Vagina (tissue), 2 donors: ENCODE measurements around the gene NOL4L.

Source experiments
- POLR2A ChIP-seq, 2 donors: fragments of 450-650 bp; IDR thresholded peaks; one replicate each; pipeline ENCODE4 v1.6.1; 2017; ENCODE audit warnings: antibody characterized with exemption in 2 of 2, mild to moderate bottlenecking in 2 of 2, moderate library complexity in 2 of 2
- TF ChIP-seq, protein P1 (sequence below), 3 experiments: fragments of 450-650 bp in 2 of 3; fragments of 200-600 bp in 1 of 3; sonication (generic) in 1 of 3; IDR thresholded peaks; one replicate each; pipeline ENCODE4 v1.5.1; 2017 to 2019; ENCODE audit warnings: antibody characterized with exemption in 3 of 3, mild to moderate bottlenecking in 2 of 3, moderate library complexity in 2 of 3

DNA sequence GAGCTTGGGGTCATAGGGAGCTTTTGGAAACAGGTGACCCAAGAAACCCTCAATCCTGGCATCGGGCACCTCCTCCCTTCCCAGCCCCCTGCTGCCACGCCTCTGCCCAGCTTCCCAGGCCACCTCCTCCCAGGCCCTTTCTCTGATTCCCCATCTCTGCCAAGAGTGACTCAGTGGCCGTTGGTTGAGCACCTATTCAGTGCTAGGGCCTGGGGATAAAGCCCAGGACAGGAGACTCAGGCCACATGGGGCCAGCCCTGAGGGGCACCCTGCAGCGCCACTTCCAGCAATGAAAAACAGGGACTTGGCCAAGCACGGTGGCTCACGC lies 116.9 kb downstream of the NOL4L start:
- TF ChIP-seq, protein P1, sequence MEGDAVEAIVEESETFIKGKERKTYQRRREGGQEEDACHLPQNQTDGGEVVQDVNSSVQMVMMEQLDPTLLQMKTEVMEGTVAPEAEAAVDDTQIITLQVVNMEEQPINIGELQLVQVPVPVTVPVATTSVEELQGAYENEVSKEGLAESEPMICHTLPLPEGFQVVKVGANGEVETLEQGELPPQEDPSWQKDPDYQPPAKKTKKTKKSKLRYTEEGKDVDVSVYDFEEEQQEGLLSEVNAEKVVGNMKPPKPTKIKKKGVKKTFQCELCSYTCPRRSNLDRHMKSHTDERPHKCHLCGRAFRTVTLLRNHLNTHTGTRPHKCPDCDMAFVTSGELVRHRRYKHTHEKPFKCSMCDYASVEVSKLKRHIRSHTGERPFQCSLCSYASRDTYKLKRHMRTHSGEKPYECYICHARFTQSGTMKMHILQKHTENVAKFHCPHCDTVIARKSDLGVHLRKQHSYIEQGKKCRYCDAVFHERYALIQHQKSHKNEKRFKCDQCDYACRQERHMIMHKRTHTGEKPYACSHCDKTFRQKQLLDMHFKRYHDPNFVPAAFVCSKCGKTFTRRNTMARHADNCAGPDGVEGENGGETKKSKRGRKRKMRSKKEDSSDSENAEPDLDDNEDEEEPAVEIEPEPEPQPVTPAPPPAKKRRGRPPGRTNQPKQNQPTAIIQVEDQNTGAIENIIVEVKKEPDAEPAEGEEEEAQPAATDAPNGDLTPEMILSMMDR (IDR thresholded peaks at IDR 0.05) = no peak
- no peak for TF ChIP-seq POLR2A (IDR thresholded peaks at IDR 0.05)
